Chondrocyte (in vitro differentiated cells): Measurements from ENCODE around the gene POU5F1. TPM values are rescaled to one million over a fixed set of nuclear protein-coding genes. Genes with fewer than 3 reads are reported as not detected.
"Not testable (repeated sequence)": the region's sequence is repeated elsewhere in the genome, so short reads cannot be mapped to it uniquely, and the experiment has no call there.

Experiments
- DNase-seq: peaks from one replicate; pipeline ENCODE4 v3.0.0; 2021; ENCODE audit warnings: mixed read lengths, low spot score
- H3K27ac Mint-ChIP-seq: one replicate; pipeline ENCODE4 v1.8.0; 2021; ENCODE audit warnings: mild to moderate bottlenecking, moderate library complexity, mixed read lengths; ENCODE audit not compliant: unreplicated experiment
- H3K27me3 Mint-ChIP-seq: 2 replicates; pipeline ENCODE4 v1.8.0; 2021; ENCODE audit warnings: low read depth, mixed read lengths
- H3K36me3 Mint-ChIP-seq: 2 replicates; pipeline ENCODE4 v1.8.0; 2021; ENCODE audit warnings: low read depth, mixed read lengths
- H3K4me1 Mint-ChIP-seq: 2 replicates; pipeline ENCODE4 v1.8.0; 2021; ENCODE audit warnings: low read depth, mild to moderate bottlenecking, mixed read lengths
- H3K4me3 Mint-ChIP-seq: one replicate; pipeline ENCODE4 v1.8.0; 2021; ENCODE audit warnings: mild to moderate bottlenecking, moderate library complexity, mixed read lengths; ENCODE audit not compliant: unreplicated experiment
- H3K9me3 Mint-ChIP-seq: 2 replicates; pipeline ENCODE4 v1.8.0; 2021; ENCODE audit warnings: low read depth, mixed read lengths
- CTCF ChIP-seq: fragments of 200-600 bp; sonication (generic); IDR thresholded peaks from 2 replicates; pipeline ENCODE4 v1.5.0; 2021; ENCODE audit warnings: antibody characterized with exemption, mild to moderate bottlenecking, moderate library complexity
- total RNA-seq: library from RNA; stranded (reverse); gene quantifications from 3 replicates; pipeline ENCODE4 v1.2.1, GENCODE V29; 2021

POU5F1 gene
- total RNA-seq, 1 donor from 2014 or later = 1.2 TPM

- Mint-ChIP-seq H3K9me3 (no peaks in the 10 kb centered on the region), H3K27me3 (no peaks in the 10 kb centered on the region), H3K27ac (no peak overlapping the region), H3K4me1 (peaks cover 6% of the 10 kb centered on the region), H3K4me3 (no peak overlapping the region), H3K36me3 (no peaks in the 10 kb centered on the region)
- no peak for TF ChIP-seq CTCF
- DNase-seq = no peak
Observed at GRCh38 chr6:31172973-31173384, 2.5 kb upstream of the POU5F1 start.

GRCh38 chr6:31171931-31172905, 1.7 kb upstream of the POU5F1 start:
- Mint-ChIP-seq H3K4me3 (no peak overlapping the region), H3K36me3 (no peaks in the 10 kb centered on the region), H3K4me1 (peaks cover 6% of the 10 kb centered on the region), H3K27me3 (no peaks in the 10 kb centered on the region), H3K9me3 (no peaks in the 10 kb centered on the region), H3K27ac (no peak overlapping the region)
- no peak for TF ChIP-seq CTCF
- DNase-seq = no peak

- Mint-ChIP-seq H3K27ac (no peak overlapping the region), H3K4me1 (peaks cover 5% of the 10 kb centered on the region), H3K9me3 (no peaks in the 10 kb centered on the region), H3K27me3 (no peaks in the 10 kb centered on the region), H3K4me3 (no peak overlapping the region), H3K36me3 (no peaks in the 10 kb centered on the region)
- peak; percentile 11 for DNase-seq
- TF ChIP-seq CTCF = no peak
Observed at GRCh38 chr6:31170987-31171671, 647 bp upstream of the POU5F1 start.

- not testable (repeated sequence) for H3K27ac Mint-ChIP-seq, H3K27me3 Mint-ChIP-seq, H3K4me1 Mint-ChIP-seq, H3K4me3 Mint-ChIP-seq, H3K36me3 Mint-ChIP-seq, H3K9me3 Mint-ChIP-seq
- DNase-seq = peak; percentile 87
Observed at GRCh38 chr6:31169858-31170599, 453 bp downstream of the POU5F1 start.

GRCh38 chr6:31169123-31169857, 1.2 kb downstream of the POU5F1 start:
- no peaks in the 10 kb centered on the region for H3K4me1 Mint-ChIP-seq
- DNase-seq = no peak
- H3K27me3 Mint-ChIP-seq = no peaks in the 10 kb centered on the region
- no peaks in the 10 kb centered on the region for H3K9me3 Mint-ChIP-seq
- TF ChIP-seq CTCF = no peak
- no peaks in the 10 kb centered on the region for H3K36me3 Mint-ChIP-seq
- H3K4me3 Mint-ChIP-seq = no peak overlapping the region
- H3K27ac Mint-ChIP-seq = no peak overlapping the region
